Measurements from ENCODE around the gene ARMC3.

GRCh38 chr10:22893781-22894180 lies 34.1 kb upstream of the ARMC3 start:
- no peak for TF ChIP-seq CTCF (IDR thresholded peaks at IDR 0.05; ENCODE audit: poor library complexity, severe bottlenecking)
- no peak for TF ChIP-seq REST (IDR thresholded peaks at IDR 0.05; ENCODE audit: borderline replicate concordance)
- TF ChIP-seq EP300 (conservative IDR thresholded peaks at IDR 0.05; ENCODE audit: poor library complexity, severe bottlenecking) = no peak
- TF ChIP-seq POLR2AphosphoS5 (IDR thresholded peaks at IDR 0.05) = no peak
- TF ChIP-seq EZH2 (IDR thresholded peaks at IDR 0.05; ENCODE audit: borderline replicate concordance, insufficient read depth, low read length, poor library complexity, severe bottlenecking) = no peak
- no peak for TF ChIP-seq RAD21 (conservative IDR thresholded peaks at IDR 0.05)
- no peak for TF ChIP-seq MXI1 (conservative IDR thresholded peaks at IDR 0.05; ENCODE audit: poor library complexity, severe bottlenecking)
- TF ChIP-seq SMC3 (conservative IDR thresholded peaks at IDR 0.05; ENCODE audit: poor library complexity) = no peak
